ENCODE data around the gene PHF19.

The PHF19 gene

DNA sequence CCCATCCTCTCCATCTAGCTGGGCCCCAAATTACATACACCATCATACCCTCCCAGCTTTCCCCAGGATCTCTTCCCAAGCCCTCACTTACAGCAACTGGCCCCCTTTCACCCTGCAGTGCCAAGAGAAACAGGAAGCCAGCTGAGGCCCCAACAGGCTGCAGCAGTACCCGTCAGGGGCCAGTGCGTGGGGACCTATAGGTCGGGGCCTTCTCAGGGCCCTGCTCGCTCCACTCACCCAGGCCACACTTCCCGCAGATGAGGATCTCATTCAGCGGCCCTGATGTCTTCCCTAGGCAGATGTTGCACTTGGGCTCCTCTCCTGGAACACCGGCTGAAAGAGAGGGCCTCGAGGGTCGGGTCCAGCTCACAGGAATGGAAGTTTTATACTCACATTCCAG, 6.8 kb downstream of the PHF19 start:
- DNase-seq, result no peak

DNA sequence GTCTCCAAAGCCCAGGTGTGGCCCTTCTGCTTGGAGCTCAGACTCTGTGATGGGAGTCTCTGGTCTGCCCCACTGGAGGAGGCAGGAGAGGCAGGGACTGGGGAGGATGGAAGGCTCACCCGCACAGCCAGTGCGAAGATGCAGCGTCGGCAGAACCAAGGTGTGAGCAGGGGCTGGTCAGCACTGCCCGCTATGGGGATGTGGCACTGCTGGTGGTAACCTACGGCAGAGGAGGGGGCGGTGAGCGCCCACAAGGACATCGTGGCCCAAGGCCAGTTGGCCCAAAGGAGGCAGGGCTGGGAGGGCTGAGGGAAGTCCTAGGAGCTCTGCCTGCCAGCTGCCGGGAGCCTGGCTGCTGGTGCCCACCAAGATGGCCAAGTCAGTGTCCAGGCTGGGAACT, 7.3 kb downstream of the PHF19 start:
- no peak for DNase-seq

DNA sequence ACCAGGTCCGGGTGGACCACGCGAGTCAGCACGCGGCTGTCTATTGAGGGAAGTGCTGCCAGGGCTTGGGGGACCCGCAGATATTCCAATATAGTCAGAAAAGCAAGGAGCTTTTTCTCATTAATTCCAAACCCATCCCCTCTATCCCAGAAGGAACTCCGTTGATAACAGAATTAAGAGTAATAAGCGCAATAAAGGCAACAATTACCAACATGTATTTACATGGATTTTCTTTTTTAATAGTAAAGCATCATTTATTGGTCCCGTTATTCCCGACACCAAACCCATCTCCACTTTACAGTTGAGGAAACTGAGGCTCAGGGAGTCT, 7.7 kb downstream of the PHF19 start:
- no peak for DNase-seq

DNA sequence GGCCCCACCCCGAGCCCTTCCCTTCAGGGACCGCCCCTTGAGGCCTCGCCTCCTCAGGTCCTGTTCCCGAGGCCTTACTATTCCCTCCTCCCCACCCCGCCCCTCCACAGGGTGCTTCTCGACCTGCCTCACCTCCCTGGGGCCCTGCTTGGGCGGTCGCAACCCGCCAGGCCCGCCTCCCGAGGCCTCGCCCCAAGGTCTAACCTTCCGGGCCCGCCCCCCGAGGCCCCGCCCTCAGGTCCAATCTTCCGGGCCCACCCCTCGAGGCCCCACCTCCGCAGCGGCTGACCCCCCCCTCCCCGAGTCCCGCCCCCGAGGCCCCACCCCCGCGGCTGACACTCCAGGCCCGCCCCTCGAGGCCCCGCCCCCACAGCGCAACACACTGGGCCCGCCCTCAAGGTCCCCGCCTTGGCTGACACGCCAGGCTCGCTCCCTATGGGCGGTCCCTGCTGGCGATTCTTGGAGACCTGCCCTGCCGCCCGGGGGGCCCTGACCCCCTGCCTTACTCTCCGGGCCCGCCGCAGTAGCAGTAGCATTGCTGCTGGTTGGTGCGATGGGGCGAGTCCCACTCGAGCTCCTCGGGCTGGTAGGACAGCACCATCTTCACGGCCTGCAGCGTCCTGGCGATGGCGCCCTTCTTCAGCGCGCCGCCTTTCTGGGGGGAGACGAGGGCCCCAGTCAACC, 8.2 kb downstream of the PHF19 start:
- DNase-seq, result no peak

DNA sequence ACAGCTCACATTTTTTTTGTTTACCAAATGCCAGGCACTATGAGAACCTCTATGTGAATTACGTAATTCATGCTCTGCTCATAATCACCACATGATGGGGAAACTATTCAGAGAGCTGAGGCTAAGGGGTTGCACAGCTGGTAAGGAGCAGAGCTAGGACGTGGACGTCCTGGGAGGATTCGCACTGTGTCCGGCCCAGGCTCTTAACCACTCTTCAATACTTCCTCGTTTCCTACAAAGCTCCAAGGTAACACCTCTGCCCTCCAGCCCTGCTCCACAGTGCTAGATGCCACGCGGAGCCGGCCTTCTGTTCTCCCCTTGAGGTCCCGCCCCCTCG, 8.7 kb downstream of the PHF19 start:
- no peak for DNase-seq

DNA sequence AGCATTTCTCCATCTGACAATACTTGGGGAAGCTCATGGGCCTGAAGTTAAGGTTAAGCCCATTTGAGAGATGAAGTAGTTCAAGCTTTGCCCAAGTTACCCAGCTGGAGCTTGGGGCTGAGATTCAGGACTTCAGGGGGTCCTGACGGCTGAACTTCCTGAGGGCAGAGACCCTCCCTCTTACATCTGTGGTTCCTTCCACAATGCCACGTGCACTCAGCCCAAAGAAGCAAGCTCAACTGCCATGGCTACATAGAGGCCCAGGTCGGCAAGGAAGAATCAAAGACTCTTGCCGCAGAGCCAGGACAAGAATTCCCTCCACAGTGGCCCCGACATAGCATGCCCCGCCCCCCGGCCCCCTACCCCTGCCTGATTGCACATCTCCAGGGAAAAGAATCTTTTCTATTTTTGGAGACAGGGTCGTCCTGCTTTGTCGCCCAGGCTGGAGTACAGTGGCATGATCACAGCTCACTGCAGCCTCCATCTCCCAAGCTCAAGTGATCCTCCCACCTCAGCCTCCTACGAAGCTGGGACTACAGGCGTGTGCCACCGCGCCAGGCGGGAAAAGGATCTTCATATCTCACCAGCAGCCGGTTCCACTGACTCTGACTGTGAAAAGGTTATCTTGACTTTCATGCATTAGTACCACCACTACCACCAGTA, 9.2 kb downstream of the PHF19 start:
- no peak for DNase-seq

DNA sequence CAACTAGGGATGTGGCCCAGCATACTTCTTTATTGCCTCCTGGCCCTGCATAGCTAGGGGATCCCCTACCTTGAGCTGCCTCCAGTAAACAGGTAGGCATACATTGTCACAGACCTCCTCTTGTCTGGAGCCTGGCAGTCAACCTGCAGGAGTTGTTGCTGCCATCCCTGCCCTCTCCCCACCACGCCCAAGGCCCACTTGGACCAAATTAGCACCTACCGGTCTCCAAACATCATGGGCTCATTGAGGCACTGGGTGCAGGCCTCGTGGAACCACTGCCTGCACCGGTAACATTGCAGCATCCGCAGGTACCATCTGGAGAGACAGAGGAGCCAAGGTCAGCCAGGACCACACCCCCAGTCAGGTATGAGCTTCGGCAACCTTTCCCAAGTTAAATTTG, 10.3 kb downstream of the PHF19 start:
- no peak for DNase-seq

DNA sequence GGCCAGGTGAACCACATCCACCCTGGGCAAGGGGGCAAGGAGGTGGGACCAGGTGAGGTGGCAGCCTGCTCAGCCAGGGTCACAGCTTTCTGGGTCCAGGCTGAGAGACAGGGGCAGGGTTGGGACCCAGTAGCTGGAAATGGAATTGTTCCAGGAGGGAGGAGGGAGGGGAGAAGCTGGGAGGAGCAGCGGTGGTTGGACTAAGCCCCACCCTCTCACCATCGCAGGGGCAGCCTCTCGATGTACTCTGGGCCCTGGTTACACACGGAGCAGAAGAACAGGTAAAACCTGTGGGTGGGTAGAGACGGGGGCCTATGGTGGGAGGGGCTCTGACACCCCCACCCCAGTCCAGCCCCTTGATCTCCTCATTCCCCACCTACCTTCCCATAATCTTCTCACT, 11.2 kb downstream of the PHF19 start:
- DNase-seq, result no peak

DNA sequence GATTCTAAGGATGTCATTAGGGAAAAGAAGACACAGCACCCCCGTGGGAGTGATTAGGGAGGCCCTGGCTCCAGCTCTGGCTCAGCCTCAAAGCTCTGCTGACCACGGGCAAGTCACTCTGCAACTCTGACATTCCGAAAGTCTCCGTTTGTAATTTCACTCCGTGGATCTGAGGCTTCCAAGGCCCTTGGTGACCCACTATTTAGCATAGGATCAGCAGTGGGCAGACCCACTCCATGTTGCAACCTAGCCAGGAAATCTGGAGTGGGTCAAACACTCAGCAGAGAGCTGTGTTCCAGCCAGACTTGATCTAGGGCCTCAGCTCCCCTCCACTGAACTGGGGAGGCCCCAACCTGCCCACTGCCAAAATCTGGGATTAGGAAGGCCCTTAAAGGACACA, 11.8 kb downstream of the PHF19 start:
- DNase-seq, result no peak

DNA sequence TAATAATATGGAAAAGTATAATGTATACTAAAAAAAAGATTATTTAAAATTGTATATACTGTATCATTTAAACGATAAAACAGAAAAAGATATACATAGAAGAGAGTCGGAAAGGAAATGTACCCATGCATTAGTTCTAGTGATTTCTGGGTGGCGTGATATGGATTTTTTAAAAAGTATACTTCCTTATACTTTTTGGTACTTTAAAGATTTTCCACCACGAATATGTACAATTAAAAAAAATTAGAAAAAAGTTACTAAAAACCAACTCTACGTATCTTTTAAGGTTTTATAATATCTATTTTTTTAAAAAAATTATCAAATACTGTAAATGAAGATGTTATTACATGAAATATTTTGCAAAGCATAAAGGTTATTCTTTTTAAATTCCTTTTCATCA, 12.3 kb downstream of the PHF19 start:
- no peak for DNase-seq

DNA sequence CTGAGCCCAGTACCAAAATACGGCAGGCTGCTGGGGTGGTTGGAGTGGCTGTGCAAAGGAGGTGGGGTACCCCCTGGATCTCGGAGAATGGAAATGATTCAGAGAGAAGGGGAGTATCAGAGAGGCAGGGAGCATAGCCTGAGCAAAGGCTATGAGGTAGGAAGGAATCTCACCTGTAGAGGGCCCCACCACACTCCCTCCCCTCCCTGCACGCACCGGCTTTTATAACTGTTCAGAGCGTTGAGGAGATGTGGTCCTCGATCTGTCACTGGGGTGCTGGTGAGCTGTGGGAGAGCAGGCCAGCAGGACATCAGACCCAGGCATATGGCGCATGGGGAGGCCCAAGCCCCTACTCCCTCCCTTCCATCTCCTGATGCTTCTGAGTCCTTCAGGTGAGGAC, 13.2 kb downstream of the PHF19 start:
- DNase-seq, result no peak

DNA sequence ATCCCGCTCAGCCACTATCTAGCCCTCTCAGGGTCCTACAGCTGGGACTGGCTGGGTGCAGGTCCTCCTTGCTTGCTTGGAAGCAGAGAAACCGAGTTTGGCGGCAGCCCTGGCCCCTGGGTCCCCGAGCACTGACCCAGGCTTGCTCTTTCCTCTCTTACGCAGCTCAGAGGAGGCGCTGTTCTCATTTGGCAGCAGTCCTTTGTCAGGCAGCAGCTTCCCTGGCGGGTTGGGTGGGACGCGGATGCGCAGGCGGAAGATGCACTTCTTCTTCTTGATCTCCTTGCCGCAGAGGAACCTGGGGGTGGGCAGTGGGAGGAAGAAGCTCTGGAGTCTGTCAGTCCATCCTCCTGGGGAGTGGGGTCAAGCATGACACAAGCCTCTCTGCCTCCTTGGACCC, 14.5 kb downstream of the PHF19 start:
- DNase-seq, result no peak

DNA sequence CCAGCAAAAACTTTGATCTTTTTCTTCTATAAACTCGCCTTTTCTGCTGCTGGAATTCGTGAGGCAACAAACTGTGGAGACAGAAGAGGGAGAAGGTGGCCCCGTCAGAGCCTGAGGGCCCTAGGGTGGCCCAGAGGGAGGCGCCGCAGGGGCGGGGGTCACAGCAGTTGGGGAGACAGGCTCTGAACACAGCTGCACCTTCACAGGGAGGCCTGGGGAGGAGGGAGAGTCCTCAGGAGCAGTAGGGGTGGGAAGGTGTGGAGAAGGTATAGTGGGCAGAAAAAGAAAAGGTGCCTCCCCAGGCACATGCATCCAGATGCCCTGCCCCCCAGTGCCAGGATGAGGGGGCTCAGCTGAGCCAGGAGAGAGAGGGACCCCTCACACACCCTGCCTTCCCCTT, 15.1 kb downstream of the PHF19 start:
- no peak for DNase-seq

DNA sequence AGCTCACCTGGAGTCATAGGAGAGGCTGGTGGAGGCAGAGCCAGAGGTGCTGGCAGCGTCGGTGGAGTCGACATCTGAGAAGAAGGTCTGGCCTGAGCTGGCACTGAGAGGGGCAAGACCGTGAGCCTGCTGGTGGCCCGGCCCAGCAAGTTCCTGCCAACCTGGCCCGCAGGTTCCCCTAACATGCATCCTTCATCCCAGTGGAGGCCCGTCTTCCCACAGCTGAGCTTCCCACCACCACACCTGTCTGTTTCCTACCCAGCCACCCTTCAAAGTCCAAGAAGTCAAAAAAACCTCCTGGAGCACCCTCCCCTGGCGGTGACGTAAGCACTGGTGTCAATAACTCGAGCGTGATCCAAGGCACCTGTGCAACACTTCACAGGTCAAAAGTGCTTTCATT, 16.9 kb downstream of the PHF19 start:
- DNase-seq, result no peak

DNA sequence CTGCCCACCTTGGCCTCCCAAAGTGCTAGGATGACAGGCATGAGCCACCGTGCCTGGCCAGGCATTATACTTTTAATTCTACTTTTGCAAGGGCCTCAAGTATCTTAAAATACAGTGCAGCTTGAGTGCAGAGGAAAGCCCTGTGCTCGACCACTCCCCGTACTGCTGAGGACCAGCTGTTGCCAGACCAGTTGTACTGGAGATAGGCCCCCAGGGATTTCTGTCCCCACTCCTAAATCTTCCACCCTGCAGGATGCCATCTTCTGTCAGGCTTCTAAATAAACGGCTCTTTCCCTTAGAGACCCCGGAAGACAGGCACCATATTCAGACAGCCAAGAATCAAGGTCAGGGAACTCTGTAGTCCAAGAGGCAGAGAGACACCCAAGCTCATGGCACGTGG, 17.6 kb downstream of the PHF19 start:
- DNase-seq, result no peak

DNA sequence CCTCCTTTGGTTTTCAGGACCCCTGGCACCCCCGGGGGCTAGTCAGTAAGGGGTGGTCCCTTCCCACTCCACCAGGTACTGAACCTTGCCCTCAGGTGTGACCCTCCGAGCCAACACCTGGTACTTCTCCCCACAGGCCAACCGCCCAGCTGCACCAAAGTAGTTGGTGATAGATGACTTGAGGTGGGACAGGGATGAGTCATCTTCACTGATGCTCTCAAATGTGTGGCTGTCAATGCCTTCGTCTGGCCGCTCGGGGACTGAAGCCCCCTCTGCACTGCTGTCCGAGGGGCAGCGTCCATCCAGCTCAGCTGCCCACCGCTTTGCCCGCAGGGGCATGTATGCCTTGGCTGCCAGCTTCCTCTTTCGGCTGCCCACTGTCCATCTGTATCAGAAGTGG, 19.1 kb downstream of the PHF19 start:
- no peak for DNase-seq

DNA sequence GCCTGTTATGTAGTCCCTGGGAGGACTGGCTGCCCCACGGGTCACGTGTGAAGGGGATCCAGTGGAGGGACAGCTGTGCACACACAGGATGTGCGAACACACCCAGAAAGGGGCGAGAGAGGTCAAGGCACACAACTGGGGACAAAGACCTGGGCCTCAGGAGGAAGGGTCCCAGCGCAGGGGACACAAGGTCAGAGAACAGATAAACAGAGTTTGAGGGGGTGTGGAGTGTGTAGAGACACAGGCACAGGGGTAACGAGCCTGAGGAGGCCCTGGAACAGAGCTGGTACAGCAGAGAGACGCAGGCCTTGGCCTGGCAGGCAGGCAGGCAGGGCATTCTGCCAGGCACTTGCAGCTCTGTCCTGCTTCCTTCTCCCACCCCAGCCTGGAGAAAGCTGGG, 19.5 kb downstream of the PHF19 start:
- peak; percentile 65 to 78 for DNase-seq

DNA sequence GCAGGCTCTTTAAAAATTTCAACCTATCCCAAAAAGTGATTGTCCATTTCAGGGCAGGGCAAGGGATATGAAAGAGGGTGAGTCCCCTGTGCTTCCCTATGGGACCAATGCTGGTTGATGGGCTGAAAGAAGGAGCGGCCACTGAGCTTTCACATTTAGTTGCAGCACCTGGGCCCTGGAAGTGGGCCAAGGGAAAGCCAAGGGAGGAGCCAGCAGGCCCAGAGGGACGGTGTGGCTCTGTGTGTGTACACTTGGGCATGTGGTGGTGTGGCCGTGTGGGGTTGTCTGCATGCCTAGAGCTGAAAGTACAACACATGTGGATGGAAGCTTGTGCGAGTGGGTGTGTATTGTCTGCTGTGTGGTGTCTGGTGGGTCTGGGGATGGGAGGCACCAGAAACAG, 20.3 kb downstream of the PHF19 start:
- peak; percentile 54 to 82 for DNase-seq

DNA sequence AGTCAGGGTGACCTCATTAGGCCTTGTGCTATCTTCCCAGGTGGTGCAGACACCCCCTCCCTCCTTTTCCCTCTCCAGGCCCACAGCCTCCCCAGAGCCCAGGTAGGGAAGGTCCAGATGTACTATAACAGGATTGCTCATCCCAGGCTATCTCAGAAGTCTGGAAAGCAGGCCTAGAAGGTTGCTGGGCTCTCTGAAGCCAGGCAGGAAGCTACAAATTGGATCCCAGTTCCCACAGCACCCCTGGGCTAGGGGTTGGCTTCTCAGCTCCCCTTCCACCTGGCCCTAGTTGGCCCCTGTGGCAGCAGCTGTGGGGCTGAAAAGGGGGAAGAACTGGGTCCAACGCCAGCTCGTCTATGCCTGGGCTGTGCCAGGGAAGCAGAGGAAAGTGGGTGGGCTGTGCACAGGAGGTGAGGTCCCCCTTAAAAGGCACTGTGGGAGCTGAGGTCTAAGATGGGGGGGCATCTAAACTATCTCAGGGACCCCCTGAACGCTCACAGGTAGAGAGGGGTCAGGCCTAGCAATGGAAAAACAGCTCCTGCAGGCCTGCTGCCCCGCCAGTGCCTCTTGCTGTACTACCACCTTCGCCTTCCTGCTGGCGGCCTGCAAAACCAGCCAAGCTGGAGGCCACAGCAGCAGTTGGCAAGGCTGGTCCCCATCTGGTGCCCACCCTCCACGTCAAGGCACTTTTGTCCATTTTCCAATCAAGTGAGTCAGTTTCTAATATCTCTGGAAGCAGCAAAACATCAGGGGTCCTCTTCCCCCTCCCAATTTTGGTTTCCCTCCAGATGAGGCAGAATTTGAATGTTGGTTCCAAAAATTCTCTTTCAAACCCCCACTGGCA, 20.9 kb downstream of the PHF19 start:
- DNase-seq, result no peak

DNA sequence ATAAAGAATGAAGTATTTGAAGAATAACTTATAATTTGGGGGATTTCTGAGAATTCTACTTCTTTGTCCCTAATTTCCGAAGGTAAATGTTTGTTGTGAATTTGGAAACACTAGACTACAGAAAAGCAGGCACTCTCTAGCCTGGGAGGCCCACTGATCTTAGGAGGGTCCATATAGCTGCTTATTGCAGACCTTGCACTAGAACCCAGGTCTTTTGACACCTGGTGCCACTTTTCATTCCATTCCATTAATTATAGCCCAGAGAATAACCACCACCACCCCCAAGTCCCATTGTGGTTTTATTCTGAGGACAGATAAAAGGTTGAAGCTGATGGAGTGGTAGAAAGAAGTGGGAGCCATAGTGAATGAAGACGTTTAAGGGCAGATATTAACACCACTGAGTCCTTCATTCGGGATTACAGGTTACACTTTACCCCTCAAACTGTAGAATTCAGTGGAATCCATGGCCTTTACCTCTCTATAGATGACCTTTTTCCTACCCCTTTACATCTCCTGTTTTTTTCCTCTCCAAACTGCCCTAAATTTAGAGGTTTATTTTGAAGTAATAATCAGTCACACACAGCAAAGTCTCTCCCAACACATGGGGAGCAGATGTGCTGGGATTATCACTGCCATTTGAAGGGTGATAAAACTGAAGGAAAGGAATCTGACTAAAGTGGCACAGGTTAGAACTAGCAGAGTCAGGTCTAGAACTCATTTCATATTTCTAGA, 22.2 kb downstream of the PHF19 start:
- DNase-seq, result no peak

DNA sequence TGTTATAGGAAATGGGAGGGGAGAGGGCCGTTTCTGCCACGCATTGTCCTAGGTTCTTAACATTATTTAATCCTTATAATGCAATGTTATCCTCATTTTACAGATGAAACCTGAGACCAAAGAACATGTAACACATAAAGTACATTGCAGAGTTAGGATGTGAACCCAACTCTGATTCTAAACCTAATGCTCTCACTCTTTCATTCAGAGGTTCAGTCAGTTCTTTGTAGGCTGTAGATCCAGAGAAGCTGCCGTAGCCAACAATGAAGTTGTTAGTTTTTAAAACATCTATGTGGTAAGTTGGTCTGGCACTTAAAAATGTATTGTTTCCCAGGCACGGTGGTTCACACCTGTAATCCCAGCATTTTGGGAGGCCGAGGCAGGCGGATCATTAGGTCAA, 23.8 kb downstream of the PHF19 start:
- DNase-seq, result no peak

DNA sequence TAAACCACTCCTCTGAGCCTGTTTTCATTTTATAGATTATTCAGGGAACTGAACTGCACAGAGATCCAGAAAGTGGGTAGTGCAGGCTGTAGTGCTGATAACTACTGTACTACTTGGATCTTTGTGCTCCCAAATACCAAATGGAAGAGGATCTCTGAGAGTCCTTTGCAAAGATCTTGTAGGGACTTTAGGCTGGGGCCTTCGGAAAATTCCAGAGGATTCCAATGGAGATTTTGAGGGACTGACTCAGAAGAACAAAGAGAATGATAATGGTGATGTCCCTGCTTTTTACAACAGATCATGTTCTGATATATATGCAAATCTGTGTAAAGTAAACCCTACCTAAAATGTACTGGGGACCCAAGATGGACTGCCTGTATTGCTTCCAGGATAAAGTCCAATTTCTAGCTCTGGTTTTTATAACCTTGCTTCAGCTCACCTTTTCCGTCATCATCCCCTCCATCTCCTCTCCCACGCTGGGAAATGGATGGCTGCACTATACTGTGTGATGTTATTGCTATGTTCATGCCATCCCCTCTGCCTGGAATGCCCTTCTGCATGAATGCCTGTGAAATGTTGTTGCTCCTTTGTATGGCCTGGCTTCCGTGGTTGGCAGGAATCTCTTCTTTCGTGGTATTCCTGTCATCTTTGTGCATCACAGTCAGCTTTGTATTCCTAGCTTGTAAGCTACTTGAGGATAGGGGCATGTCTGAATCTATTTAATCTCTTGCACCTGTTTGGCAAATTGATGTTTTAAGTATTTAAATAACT, 24.6 kb downstream of the PHF19 start:
- no peak for DNase-seq

DNA sequence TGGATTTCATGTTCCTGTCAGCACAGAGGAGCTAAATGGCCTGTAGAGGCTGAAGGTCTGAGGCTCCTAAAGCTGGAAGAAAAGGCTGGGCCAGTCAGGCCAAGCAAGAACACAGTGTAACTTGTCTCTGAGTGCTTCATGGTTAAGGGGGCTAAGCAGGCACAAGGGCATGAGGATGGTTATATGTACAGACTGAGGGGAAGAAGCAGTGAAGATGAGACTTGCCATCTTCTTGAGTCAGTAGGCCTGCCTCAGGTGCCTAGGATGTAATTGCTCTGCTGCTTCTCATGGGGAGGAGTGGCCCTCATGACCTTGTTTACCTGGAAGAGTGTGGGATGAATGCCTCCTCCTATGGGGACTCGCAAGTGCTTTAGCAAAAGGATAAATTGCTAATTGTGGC, 25.5 kb downstream of the PHF19 start:
- no peak for DNase-seq
